ENCODE results near the gene CNN2. TPM values are rescaled to one million over a fixed set of nuclear protein-coding genes. Genes with fewer than 3 reads are reported as not detected.

CNN2 gene
- total RNA-seq, 2 donors from 2014 or later: 47.8 to 48.5 TPM

GRCh38 chr19:1080360-1081161, 54.2 kb downstream of the CNN2 start:
- TF ChIP-seq CTCF (IDR thresholded peaks at IDR 0.05): no peak
- Histone ChIP-seq H3K36me3 (no peaks in the 10 kb centered on the region), H3K27ac (no peak overlapping the region), H3K4me3 (no peak overlapping the region), H3K27me3 (no peaks in the 10 kb centered on the region), H3K9me3 (no peaks in the 10 kb centered on the region), H3K4me1 (peaks cover 0 to 18% of the 10 kb centered on the region in 2 donors)
- DNase-seq (ENCODE audit: low spot score): no peak

GRCh38 chr19:1081301-1082164, 55.1 kb downstream of the CNN2 start:
- no peak overlapping the region for H3K4me3 ChIP-seq
- H3K36me3 ChIP-seq: no peaks in the 10 kb centered on the region

GRCh38 chr19:1082165-1082927, 55.9 kb downstream of the CNN2 start:
- DNase-seq (ENCODE audit: low spot score): no peak
- Histone ChIP-seq H3K4me3 (peak overlapping the region in 1 of 2 donors; percentile 26), H3K9me3 (no peaks in the 10 kb centered on the region), H3K36me3 (no peaks in the 10 kb centered on the region), H3K27me3 (no peaks in the 10 kb centered on the region), H3K27ac (no peak overlapping the region), H3K4me1 (peaks cover 0 to 18% of the 10 kb centered on the region in 2 donors)
- no peak for TF ChIP-seq CTCF (IDR thresholded peaks at IDR 0.05)

More at GRCh38 chr19:1081301-1082164, 55.1 kb downstream of the CNN2 start:
- Histone ChIP-seq H3K27ac (no peak overlapping the region), H3K4me1 (peaks cover 0 to 18% of the 10 kb centered on the region in 2 donors), H3K27me3 (no peaks in the 10 kb centered on the region), H3K9me3 (no peaks in the 10 kb centered on the region)
- no peak for DNase-seq (ENCODE audit: low spot score)
- no peak for TF ChIP-seq CTCF (IDR thresholded peaks at IDR 0.05)

GRCh38 chr19:1082928-1083816, 56.8 kb downstream of the CNN2 start:
- Histone ChIP-seq H3K9me3 (no peaks in the 10 kb centered on the region), H3K4me1 (peaks cover 0 to 19% of the 10 kb centered on the region in 2 donors), H3K36me3 (peaks cover under 1% of the 10 kb centered on the region), H3K27me3 (no peaks in the 10 kb centered on the region), H3K27ac (no peak overlapping the region), H3K4me3 (peak overlapping the region in 1 of 2 donors; percentile 26)
- DNase-seq (ENCODE audit: low spot score): no peak
- no peak for TF ChIP-seq CTCF (IDR thresholded peaks at IDR 0.05)

All from right atrium auricular region (tissue), 2 donors.